Activated CD4-positive, alpha-beta T cell treated with anti-CD3 and anti-CD28 coated beads, Interleukin-2, Interleukin-6, amounts not matched to agents 100 ng/mL and 50 ng/mL, durations not matched to agents 16 hours and 8 hours (primary cell): ENCODE data around the gene OR10H5.

ENCODE experiments used
- DNase-seq: peaks from one replicate; pipeline ENCODE4 v3.0.0-alpha.2; 2020

The OR10H5 gene

DNA sequence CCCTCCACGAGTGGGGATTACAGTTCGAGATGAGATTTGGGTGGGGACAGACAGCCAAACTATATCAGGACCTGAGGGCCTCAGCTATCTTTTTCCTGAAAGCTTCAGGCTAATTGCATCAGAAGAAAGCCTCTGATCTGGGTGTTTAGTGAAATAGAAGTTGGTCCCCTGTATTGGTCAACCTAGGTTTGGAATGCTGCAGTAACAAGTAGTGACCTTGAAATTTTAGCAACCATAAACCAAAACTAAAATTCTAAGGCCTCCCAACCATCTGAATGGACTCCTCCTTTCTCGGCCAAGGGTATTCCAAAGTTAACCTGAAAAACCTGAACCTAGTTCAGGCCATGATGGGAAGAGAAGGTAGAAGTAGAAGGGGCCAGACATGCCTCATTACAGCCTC, 62.9 kb downstream of the OR10H5 start:
- DNase-seq: no peak
